HG03565 (cell line): ENCODE measurements around the gene AGBL5.
"Not testable (repeated sequence)": the region's sequence is repeated elsewhere in the genome, so short reads cannot be mapped to it uniquely, and the experiment has no call there.

ENCODE experiments used
- ATAC-seq: cut with Tn5 transposase; IDR thresholded peaks from one replicate; pipeline ENCODE4 v1.9.1; 2021; ENCODE audit warnings: mild to moderate bottlenecking, moderate library complexity; ENCODE audit not compliant: unreplicated experiment

Gene AGBL5

GRCh38 chr2:27115519-27115918, 64.1 kb downstream of the AGBL5 start:
- no peak for ATAC-seq

- ATAC-seq, result no peak
Measured at GRCh38 chr2:27117995-27118524, 66.6 kb downstream of the AGBL5 start.

GRCh38 chr2:27118525-27119329, 67.3 kb downstream of the AGBL5 start, which contains the start of gene CGREF1:
Gene CGREF1 (minus strand): TSS chr2:27119128. CDS start chr2:27104366, 14,762 bp downstream.
- no peak for ATAC-seq

- not testable (repeated sequence) for ATAC-seq
Measured at GRCh38 chr2:27119330-27119670, 67.8 kb downstream of the AGBL5 start.
